Liver (tissue), 9 donors: ENCODE data around the gene PAPPA. TPM values are rescaled to one million over a fixed set of nuclear protein-coding genes. Genes with fewer than 3 reads are reported as not detected.

ENCODE experiments used
- DNase-seq: peaks from one replicate; pipeline ENCODE4 v3.0.0-alpha.2; 2017; ENCODE audit warnings: low spot score
- H3K27ac ChIP-seq, 2 donors: one replicate each; pipeline ENCODE4 v1.7.0; 2013; ENCODE audit warnings: inconsistent platforms in 2 of 2, low read length in 2 of 2, control low read depth in 1 of 2, low read depth in 1 of 2, mild to moderate bottlenecking in 1 of 2
- H3K27me3 ChIP-seq, 4 donors: one replicate each; pipeline versions ENCODE4 v1.6.1 to v1.7.0; 2013; ENCODE audit warnings: low read length in 3 of 4, inconsistent platforms in 1 of 4, mild to moderate bottlenecking in 1 of 4, moderate library complexity in 1 of 4; ENCODE audit not compliant: control insufficient read depth in 4 of 4, insufficient read depth in 4 of 4
- H3K36me3 ChIP-seq, 4 donors: one replicate each; pipeline versions ENCODE4 v1.6.1 to v1.7.0; 2013; ENCODE audit warnings: low read length in 3 of 4, mild to moderate bottlenecking in 3 of 4, low read depth in 1 of 4, moderate library complexity in 1 of 4; ENCODE audit not compliant: control insufficient read depth in 4 of 4, insufficient read depth in 3 of 4
- H3K4me1 ChIP-seq, 4 donors: one replicate each; pipeline versions ENCODE4 v1.6.1 to v1.7.0; 2013; ENCODE audit warnings: low read length in 3 of 4, mild to moderate bottlenecking in 3 of 4, moderate library complexity in 1 of 4; ENCODE audit not compliant: control insufficient read depth in 4 of 4, insufficient read depth in 4 of 4
- H3K4me3 ChIP-seq, 3 donors: one replicate each; pipeline versions ENCODE4 v1.6.1 to v1.7.0; 2013; ENCODE audit warnings: low read length in 3 of 3, control low read depth in 1 of 3, low read depth in 1 of 3, mild to moderate bottlenecking in 1 of 3
- H3K9ac ChIP-seq, 2 donors: one replicate each; pipeline ENCODE4 v1.7.0; 2013; ENCODE audit warnings: low read length in 2 of 2, mild to moderate bottlenecking in 2 of 2, moderate library complexity in 2 of 2, control low read depth in 1 of 2, low read depth in 1 of 2
- H3K9me3 ChIP-seq, 4 donors: one replicate each; pipeline versions ENCODE4 v1.6.1 to v1.7.0; 2013; ENCODE audit warnings: low read length in 3 of 4; ENCODE audit not compliant: control insufficient read depth in 4 of 4
- EGR1 ChIP-seq, 2 donors: IDR thresholded peaks; 2 replicates each; pipeline ENCODE4 v1.6.1; 2016 to 2018; ENCODE audit warnings: antibody characterized with exemption in 2 of 2, low read depth in 2 of 2
- FOXA1 ChIP-seq: IDR thresholded peaks from 2 replicates; pipeline ENCODE4 v1.6.1; 2016; ENCODE audit warnings: antibody characterized with exemption
- FOXA2 ChIP-seq: IDR thresholded peaks from 2 replicates; pipeline ENCODE4 v1.6.1; 2016; ENCODE audit warnings: antibody characterized with exemption
- GABPA ChIP-seq, 2 donors: IDR thresholded peaks in 1 of 2; conservative IDR thresholded peaks in 1 of 2; 2 replicates each; pipeline ENCODE4 v1.6.1; 2016; ENCODE audit warnings: antibody characterized with exemption in 2 of 2, mild to moderate bottlenecking in 1 of 2, moderate library complexity in 1 of 2
- HNF4A ChIP-seq, 2 donors: conservative IDR thresholded peaks; 2 replicates each; pipeline ENCODE4 v1.6.1; 2016; ENCODE audit warnings: antibody characterized with exemption in 2 of 2, mild to moderate bottlenecking in 2 of 2
- HNF4G ChIP-seq: IDR thresholded peaks from 2 replicates; pipeline ENCODE4 v1.6.1; 2016; ENCODE audit warnings: antibody characterized with exemption
- JUND ChIP-seq, 2 donors: IDR thresholded peaks; 2 replicates each; pipeline ENCODE4 v1.6.1; 2016; ENCODE audit warnings: antibody characterized with exemption in 2 of 2
- RAD21 ChIP-seq, 2 donors: IDR thresholded peaks; 2 replicates each; pipeline ENCODE4 v1.6.1; 2016; ENCODE audit warnings: antibody characterized with exemption in 2 of 2, mild to moderate bottlenecking in 2 of 2
- SP1 ChIP-seq: IDR thresholded peaks from 2 replicates; pipeline ENCODE4 v1.6.1; 2018; ENCODE audit warnings: antibody characterized with exemption, mild to moderate bottlenecking
- TAF1 ChIP-seq: conservative IDR thresholded peaks from 2 replicates; pipeline ENCODE4 v1.6.1; 2016; ENCODE audit warnings: antibody characterized with exemption, mild to moderate bottlenecking
- YY1 ChIP-seq: IDR thresholded peaks from 2 replicates; pipeline ENCODE4 v1.6.1; 2016; ENCODE audit warnings: antibody characterized with exemption, mild to moderate bottlenecking
- WGBS: extraction: QIAGEN DNeasy Blood & Tissue Kit; methylation state at CpG from one replicate; pipeline ENCODE4 v1.1.7; 2013; 5-methylcytosine and 5-hydroxymethylcytosine counted together
- polyA plus RNA-seq, 2 donors: library from polyadenylated mRNA; stranded (reverse) in 1 of 2; unstranded in 1 of 2; fragments of 200-250 nt in 1 of 2; fragments of >200 nt in 1 of 2; fragmentation: Nextera tagmentation in 1 of 2; extraction: Ambion mirVana in 1 of 2; gene quantifications; one replicate each; pipeline versions ENCODE4 v1.2.1 to v1.2.3, GENCODE V29; 2013 to 2015
- total RNA-seq, 2 donors: library from RNA; depleted of rRNA; stranded (reverse); fragments of >200 nt; gene quantifications; one replicate each; pipeline ENCODE4 v1.2.3, GENCODE V29; 2014
- TF ChIP-seq, protein P1 (sequence below): IDR thresholded peaks from 2 replicates; pipeline ENCODE4 v1.6.1; 2016; ENCODE audit warnings: antibody characterized with exemption
- TF ChIP-seq, protein P2 (sequence below): IDR thresholded peaks from 2 replicates; pipeline ENCODE4 v1.6.1; 2016; ENCODE audit warnings: antibody characterized with exemption, mild to moderate bottlenecking
- donor health status: healthy.
- donor health status: healthy.
- donor health status: healthy.
- donor health status: healthy.
- donor health status: healthy.

PAPPA gene
- total and polyA plus RNA-seq, 4 donors = 0.03 to 0.33 (median 0.20) TPM

DNA sequence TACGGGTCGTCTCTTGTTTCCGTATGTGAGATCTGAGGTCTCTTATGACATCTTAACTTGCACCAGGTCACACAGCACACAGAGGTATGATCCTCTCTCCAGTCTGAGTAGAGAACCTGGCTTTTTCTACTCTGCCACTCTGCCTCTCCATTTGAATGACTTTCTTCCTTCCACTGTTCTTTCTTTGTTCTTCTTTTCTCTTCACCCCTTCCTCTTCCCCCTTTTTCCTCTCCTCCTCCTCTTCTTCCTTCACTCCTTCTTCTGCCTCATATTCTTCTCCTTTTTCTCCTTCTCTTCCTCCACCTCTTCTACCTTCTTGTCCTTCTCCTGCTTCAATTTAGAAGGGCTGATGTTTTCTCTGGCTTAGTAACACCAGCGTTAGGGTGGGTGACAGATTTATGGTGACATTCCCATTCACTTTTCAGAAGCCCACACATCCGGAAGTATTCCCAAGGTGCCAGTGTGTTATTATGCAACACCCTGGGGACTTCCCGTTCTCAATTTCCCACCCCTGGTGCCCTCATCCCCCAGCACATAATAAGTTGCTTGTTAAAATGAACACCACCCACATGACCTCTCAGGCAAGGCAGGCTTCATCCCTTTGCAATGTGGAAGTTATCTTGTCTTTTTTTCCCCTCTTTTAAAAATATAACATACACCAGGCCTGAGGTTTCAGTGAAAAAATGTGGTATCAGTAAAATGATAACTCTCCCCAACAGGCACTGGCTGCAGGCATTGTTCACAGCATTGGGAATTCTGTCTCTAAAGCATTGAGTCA lies 122.0 kb downstream of the PAPPA start:
- no peak overlapping the region for H3K9ac ChIP-seq
- 50% methylated on average over 6 of the region's 6 CpGs for WGBS
- H3K4me3 ChIP-seq = no peak overlapping the region
- H3K4me1 ChIP-seq = peaks cover 0 to 3% (median 0%) of the 10 kb centered on the region in 4 donors
- no peak for DNase-seq
- TF ChIP-seq YY1 = no peak
- no peak for TF ChIP-seq HNF4A (conservative IDR thresholded peaks at IDR 0.05)
- no peak for TF ChIP-seq GABPA (IDR thresholded peaks at IDR 0.05 in 1 of 2, conservative IDR thresholded peaks at IDR 0.05 in 1 of 2)
- TF ChIP-seq, protein P1, sequence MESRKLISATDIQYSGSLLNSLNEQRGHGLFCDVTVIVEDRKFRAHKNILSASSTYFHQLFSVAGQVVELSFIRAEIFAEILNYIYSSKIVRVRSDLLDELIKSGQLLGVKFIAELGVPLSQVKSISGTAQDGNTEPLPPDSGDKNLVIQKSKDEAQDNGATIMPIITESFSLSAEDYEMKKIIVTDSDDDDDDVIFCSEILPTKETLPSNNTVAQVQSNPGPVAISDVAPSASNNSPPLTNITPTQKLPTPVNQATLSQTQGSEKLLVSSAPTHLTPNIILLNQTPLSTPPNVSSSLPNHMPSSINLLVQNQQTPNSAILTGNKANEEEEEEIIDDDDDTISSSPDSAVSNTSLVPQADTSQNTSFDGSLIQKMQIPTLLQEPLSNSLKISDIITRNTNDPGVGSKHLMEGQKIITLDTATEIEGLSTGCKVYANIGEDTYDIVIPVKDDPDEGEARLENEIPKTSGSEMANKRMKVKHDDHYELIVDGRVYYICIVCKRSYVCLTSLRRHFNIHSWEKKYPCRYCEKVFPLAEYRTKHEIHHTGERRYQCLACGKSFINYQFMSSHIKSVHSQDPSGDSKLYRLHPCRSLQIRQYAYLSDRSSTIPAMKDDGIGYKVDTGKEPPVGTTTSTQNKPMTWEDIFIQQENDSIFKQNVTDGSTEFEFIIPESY = no peak
- TF ChIP-seq, protein P2, sequence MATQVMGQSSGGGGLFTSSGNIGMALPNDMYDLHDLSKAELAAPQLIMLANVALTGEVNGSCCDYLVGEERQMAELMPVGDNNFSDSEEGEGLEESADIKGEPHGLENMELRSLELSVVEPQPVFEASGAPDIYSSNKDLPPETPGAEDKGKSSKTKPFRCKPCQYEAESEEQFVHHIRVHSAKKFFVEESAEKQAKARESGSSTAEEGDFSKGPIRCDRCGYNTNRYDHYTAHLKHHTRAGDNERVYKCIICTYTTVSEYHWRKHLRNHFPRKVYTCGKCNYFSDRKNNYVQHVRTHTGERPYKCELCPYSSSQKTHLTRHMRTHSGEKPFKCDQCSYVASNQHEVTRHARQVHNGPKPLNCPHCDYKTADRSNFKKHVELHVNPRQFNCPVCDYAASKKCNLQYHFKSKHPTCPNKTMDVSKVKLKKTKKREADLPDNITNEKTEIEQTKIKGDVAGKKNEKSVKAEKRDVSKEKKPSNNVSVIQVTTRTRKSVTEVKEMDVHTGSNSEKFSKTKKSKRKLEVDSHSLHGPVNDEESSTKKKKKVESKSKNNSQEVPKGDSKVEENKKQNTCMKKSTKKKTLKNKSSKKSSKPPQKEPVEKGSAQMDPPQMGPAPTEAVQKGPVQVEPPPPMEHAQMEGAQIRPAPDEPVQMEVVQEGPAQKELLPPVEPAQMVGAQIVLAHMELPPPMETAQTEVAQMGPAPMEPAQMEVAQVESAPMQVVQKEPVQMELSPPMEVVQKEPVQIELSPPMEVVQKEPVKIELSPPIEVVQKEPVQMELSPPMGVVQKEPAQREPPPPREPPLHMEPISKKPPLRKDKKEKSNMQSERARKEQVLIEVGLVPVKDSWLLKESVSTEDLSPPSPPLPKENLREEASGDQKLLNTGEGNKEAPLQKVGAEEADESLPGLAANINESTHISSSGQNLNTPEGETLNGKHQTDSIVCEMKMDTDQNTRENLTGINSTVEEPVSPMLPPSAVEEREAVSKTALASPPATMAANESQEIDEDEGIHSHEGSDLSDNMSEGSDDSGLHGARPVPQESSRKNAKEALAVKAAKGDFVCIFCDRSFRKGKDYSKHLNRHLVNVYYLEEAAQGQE = no peak
- TF ChIP-seq FOXA1 = no peak
- TF ChIP-seq JUND (IDR thresholded peaks at IDR 0.05) = no peak
- TF ChIP-seq EGR1 (IDR thresholded peaks at IDR 0.05; ENCODE audit: low read depth in 2 of 2) = no peak
- TF ChIP-seq HNF4G = no peak
- TF ChIP-seq FOXA2 = no peak
- no peak for TF ChIP-seq SP1
- no peaks in the 10 kb centered on the region for H3K9me3 ChIP-seq
- no peak overlapping the region for H3K27ac ChIP-seq
- peaks cover 0 to 5% (median 0%) of the 10 kb centered on the region in 4 donors for H3K27me3 ChIP-seq
- no peaks in the 10 kb centered on the region for H3K36me3 ChIP-seq

DNA sequence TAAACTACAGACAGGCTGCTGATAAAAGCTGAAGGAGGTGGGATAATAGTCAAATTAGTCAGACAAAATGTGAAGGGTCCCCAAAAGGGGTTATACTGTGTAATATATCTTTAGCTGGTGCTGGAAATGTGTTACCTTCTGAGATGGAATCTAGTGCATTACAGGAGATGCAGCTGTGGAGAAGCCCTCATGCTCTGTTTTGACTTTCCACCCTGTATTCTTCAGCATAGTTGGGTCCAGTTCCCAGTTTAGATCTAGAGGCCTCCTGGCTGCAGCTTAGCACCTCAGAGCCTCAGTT lies 122.6 kb downstream of the PAPPA start:
- Histone ChIP-seq H3K27me3 (peaks cover 0 to 5% (median 0%) of the 10 kb centered on the region in 4 donors), H3K36me3 (no peaks in the 10 kb centered on the region), H3K4me1 (peaks cover 0 to 3% (median 0%) of the 10 kb centered on the region in 4 donors), H3K9ac (no peak overlapping the region), H3K4me3 (no peak overlapping the region), H3K9me3 (no peaks in the 10 kb centered on the region), H3K27ac (no peak overlapping the region)
- no peak for DNase-seq
- TF ChIP-seq FOXA2 (no peak), HNF4G (no peak), RAD21 (IDR thresholded peaks at IDR 0.05) (no peak), GABPA (IDR thresholded peaks at IDR 0.05 in 1 of 2, conservative IDR thresholded peaks at IDR 0.05 in 1 of 2) (no peak), FOXA1 (no peak), SP1 (no peak), TAF1 (no peak)
- TF ChIP-seq, protein P1 = no peak
